Right lobe of liver (tissue), 6 donors: Measurements from ENCODE around the gene TOM1. TPM values are rescaled to one million over a fixed set of nuclear protein-coding genes. Genes with fewer than 3 reads are reported as not detected.

Experiments used
- ATAC-seq, 4 donors: fragments of 200-7000 bp; cut with Tn5 transposase; one replicate each; pipeline ENCODE4 v1.9.1; 2020; ENCODE audit warnings: mild to moderate bottlenecking in 4 of 4, moderate library complexity in 4 of 4
- DNase-seq, 3 donors: peaks; one replicate each; pipeline ENCODE4 v3.0.0-alpha.2; 2020
- H3K27ac ChIP-seq, 3 donors: fragments of 200-600 bp; one replicate each; pipeline ENCODE4 v1.8.0; 2022
- H3K27me3 ChIP-seq, 2 donors: fragments of 200-600 bp; one replicate each; pipeline ENCODE4 v1.8.0; 2022
- H3K36me3 ChIP-seq, 4 donors: fragments of 200-600 bp; sonication (generic) in 1 of 4; one replicate each; pipeline versions ENCODE4 v1.5.1 to v1.8.0; 2017 to 2022; ENCODE audit warnings: control low read depth in 1 of 4
- H3K4me1 ChIP-seq, 4 donors: fragments of 200-600 bp; sonication (generic) in 1 of 4; one replicate each; pipeline versions ENCODE4 v1.5.1 to v1.8.0; 2017 to 2022; ENCODE audit warnings: control low read depth in 1 of 4
- H3K4me3 ChIP-seq, 3 donors: fragments of 200-600 bp; one replicate each; pipeline ENCODE4 v1.8.0; 2022
- H3K9me3 ChIP-seq, 4 donors: fragments of 200-600 bp; sonication (generic) in 1 of 4; one replicate each; pipeline versions ENCODE4 v1.5.1 to v1.8.0; 2017 to 2022; ENCODE audit warnings: control low read depth in 1 of 4
- POLR2A ChIP-seq: fragments of 450-650 bp; IDR thresholded peaks from one replicate; pipeline ENCODE4 v1.6.1; 2017; ENCODE audit warnings: antibody characterized with exemption, mild to moderate bottlenecking
- WGBS: methylation state at CpG from one replicate; pipeline ENCODE4 v1.1.6; 2018; ENCODE audit warnings: low coverage, low lambda C conversion rate; ENCODE audit not compliant: insufficient coverage; ENCODE audit errors: missing lambda C conversion rate; 5-methylcytosine and 5-hydroxymethylcytosine counted together
- intact Hi-C, 2 donors: fragments of 100-400 bp; cut with DNase I; formaldehyde crosslinking; loops; one replicate each; pipeline versions ENCODE4 v1.11.2 to v1.14.1; 2022
- total RNA-seq, 6 experiments: library from RNA; depleted of rRNA in 2 of 6; stranded (reverse); fragments of >200 nt in 2 of 6; fragmentation: NEBNext Ultra II Directional in 3 of 6; extraction: Animal tissue kit (Norgen Biotek cat#: 25700) in 3 of 6; gene quantifications; one replicate each; pipeline versions ENCODE4 v1.1.0 to v1.2.4, GENCODE V29; 2016 to 2023
- TF ChIP-seq, protein P1 (sequence below), 4 donors: fragments of 200-600 bp in 3 of 4; fragments of 450-650 bp in 1 of 4; IDR thresholded peaks; one replicate each; pipeline versions ENCODE4 v1.5.1 to v1.8.0; 2016 to 2022; ENCODE audit warnings: antibody characterized with exemption in 4 of 4, mild to moderate bottlenecking in 2 of 4
- donor health status: DM: no; HTN: yes; CAD: no.
- donor health status: DM: no; HTN: no; CAD: no.
- donor health status: DM: no; HTN: no; CAD: no.
- donor health status: DM: no; HTN: yes; CAD: no.
- donor health status: DM: no; HTN: yes; CAD: no.

TOM1 gene
- total RNA-seq, 6 experiments from 2014 or later = 45.0 to 124 (median 54.0) TPM

DNA sequence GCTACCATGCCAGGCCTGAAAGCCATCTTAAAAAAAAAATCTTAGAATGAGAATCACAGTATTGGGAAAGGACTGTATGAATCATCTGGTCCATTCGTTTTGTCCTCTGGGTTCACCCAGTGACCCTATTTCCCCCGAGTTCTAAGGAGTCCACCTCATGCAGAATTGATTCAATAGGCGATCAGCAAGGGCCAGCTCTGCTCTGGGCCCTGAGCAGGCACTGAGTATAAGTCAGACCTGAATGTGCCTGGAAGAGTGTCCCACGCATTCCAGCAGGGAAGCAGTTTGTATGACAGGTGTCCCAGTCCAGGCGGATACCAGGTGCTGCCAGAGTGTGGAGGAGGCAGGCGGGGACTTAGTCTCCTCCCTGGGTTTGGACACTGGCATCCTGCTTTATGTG, 80.3 kb downstream of the TOM1 start:
- Histone ChIP-seq H3K27ac (peak overlapping the region; percentile 69 to 74 (median 73)), H3K4me1 (peaks cover 0 to 78% (median 23%) of the 10 kb centered on the region in 4 donors), H3K4me3 (no peak overlapping the region), H3K9me3 (no peaks in the 10 kb centered on the region), H3K27me3 (no peaks in the 10 kb centered on the region), H3K36me3 (peaks cover 0 to 8% (median 0%) of the 10 kb centered on the region in 4 donors)
- DNase-seq (no peak), ATAC-seq (peak in 2 of 4 donors; percentile 0 to 23)
- intact Hi-C loops = no loop called here
- 25% methylated on average over 4 of the region's 6 CpGs for WGBS
- TF ChIP-seq, protein P1, sequence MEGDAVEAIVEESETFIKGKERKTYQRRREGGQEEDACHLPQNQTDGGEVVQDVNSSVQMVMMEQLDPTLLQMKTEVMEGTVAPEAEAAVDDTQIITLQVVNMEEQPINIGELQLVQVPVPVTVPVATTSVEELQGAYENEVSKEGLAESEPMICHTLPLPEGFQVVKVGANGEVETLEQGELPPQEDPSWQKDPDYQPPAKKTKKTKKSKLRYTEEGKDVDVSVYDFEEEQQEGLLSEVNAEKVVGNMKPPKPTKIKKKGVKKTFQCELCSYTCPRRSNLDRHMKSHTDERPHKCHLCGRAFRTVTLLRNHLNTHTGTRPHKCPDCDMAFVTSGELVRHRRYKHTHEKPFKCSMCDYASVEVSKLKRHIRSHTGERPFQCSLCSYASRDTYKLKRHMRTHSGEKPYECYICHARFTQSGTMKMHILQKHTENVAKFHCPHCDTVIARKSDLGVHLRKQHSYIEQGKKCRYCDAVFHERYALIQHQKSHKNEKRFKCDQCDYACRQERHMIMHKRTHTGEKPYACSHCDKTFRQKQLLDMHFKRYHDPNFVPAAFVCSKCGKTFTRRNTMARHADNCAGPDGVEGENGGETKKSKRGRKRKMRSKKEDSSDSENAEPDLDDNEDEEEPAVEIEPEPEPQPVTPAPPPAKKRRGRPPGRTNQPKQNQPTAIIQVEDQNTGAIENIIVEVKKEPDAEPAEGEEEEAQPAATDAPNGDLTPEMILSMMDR (IDR thresholded peaks at IDR 0.05) = no peak
- no peak for TF ChIP-seq POLR2A

DNA sequence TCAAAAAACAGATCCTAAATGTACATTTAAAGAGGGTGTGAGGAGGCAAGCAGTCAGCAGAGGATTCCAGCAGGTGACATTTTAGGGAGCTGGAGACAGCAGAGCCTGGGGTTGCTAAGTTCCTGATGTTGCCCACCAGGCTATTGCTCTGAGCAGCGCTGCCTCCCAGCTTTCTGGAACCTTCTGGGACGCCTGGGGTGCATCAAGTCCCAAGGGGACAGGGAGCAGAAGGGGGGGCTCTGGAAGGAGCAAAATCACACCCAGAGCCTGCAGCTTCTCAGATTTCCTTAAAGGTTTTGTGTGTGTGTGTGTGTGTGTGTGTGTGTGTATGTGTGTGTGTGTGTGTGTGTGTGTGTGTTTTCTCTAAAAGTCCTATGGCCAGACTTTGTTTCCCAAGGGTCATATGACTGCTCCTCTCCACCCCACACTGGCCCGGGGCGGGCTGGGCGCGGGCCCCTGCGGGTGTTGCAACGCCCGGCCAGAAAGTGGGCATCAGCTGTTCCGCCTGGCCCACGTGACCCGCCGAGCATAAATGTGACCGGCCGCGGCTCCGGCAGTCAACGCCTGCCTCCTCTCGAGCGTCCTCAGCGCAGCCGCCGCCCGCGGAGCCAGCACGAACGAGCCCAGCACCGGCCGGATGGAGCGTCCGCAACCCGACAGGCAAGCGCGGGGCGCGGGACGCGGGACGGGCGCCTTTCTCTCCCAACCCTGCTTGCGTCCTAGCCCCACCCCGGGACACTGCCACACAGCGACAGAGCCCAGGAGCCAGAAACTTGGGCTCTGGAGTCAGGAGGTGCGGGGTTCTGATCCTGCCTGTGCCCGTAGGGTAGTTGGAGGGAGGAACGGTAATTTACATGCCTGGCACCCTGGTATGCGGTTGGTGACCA, 81.1 kb downstream of the TOM1 start, which contains the start of gene HMOX1:
TSS of gene HMOX1 (plus strand) at position 560 of the 887 bp plus-strand sequence. CDS start at position 638, 78 bp downstream.
- peak; percentile 97 for TF ChIP-seq POLR2A
- TF ChIP-seq, protein P1 (IDR thresholded peaks at IDR 0.05) = peak in 1 of 4 donors; percentile 17
- no peaks in the 10 kb centered on the region for H3K9me3 ChIP-seq
- H3K4me3 ChIP-seq = peak within 1 kb of the TSS; percentile 65 to 93 (median 89)
- DNase-seq (peak; percentile 96 to 97 (median 96)), ATAC-seq (peak; percentile 67 to 85 (median 84))
- 2% methylated on average over 13 of the region's 47 CpGs for WGBS
- H3K36me3 ChIP-seq = peaks cover 0 to 11% (median 0%) of the 10 kb centered on the region in 4 donors
- no peaks in the 10 kb centered on the region for H3K27me3 ChIP-seq
- intact Hi-C loops = no loop called here
- peaks cover 0 to 85% (median 26%) of the 10 kb centered on the region in 4 donors for H3K4me1 ChIP-seq
- peak within 1 kb of the TSS; percentile 78 to 84 (median 80) for H3K27ac ChIP-seq

DNA sequence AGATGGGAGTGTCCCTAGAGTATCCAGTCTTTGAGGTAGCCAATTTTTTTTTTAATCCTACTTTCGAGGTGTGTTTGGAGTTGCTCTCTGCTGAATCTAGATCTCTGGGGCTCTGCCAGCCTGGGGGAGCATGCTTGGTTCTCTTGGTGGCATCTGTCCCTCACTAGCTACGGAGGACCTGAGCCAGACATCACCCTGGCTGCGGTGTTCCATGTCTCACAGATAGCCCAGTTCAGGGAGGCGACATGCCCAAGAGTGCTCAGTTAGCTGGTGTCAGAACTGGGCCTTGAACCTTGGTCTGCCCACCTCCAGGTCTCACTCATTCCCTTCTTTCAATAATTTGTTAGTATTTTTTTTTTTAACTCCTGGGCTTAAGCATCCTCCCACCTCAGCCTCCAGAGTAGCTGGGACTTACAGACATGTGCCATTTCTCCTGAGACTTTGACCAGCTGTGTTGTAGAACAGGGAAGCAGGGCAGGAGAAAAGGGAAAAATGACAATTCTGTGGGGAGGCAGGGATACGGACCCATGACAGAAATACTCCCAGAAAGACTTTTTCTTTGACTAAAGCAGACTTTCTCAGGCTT, 81.8 kb downstream of the TOM1 start:
- Histone ChIP-seq H3K4me1 (peaks cover 0 to 81% (median 26%) of the 10 kb centered on the region in 4 donors), H3K4me3 (peak overlapping the region; percentile 65 to 93 (median 89)), H3K27me3 (no peaks in the 10 kb centered on the region), H3K9me3 (no peaks in the 10 kb centered on the region), H3K27ac (peak overlapping the region; percentile 78 to 84 (median 80)), H3K36me3 (peaks cover under 1 to 17% (median 2%) of the 10 kb centered on the region in 4 donors)
- peak; percentile 0 to 6 (median 4) for ATAC-seq
- no peak for DNase-seq
- TF ChIP-seq, protein P1 (IDR thresholded peaks at IDR 0.05) = no peak
- no peak for TF ChIP-seq POLR2A
- 13% methylated on average over 5 of the region's 5 CpGs for WGBS
- intact Hi-C loops = no loop called here

DNA sequence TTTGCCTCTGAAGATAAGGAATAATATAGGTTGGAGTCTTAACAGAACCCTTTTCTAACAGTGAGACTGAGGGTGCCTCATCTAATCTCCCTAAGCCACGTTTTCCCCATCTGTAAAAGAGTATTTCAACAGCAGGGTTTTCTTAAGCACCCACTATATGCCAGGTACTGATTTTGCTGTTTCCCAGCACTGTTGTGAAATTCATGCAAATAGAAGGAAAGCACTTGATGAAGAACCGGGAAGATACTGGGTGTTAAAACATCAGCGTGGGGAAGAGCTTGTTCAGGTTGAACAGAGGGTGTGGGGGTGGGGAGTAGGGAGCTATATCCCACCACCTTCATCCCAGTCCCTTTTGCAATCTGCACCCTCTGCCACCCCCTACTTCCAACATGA, 84.0 kb downstream of the TOM1 start:
- intact Hi-C loops = no loop called here
- no peaks in the 10 kb centered on the region for H3K9me3 ChIP-seq
- ATAC-seq (peak in 2 of 4 donors; percentile 3 to 4), DNase-seq (no peak)
- no peaks in the 10 kb centered on the region for H3K27me3 ChIP-seq
- H3K36me3 ChIP-seq = peaks cover 7 to 35% (median 11%) of the 10 kb centered on the region in 4 donors
- 25% methylated on average over 3 of the region's 3 CpGs for WGBS
- peak overlapping the region in 2 of 3 donors; percentile 12 to 78 for H3K27ac ChIP-seq
- H3K4me1 ChIP-seq = peaks cover 0 to 64% (median 23%) of the 10 kb centered on the region in 4 donors
- H3K4me3 ChIP-seq = peak overlapping the region; percentile 65 to 93 (median 89)
- TF ChIP-seq, protein P1 (IDR thresholded peaks at IDR 0.05) = no peak
- TF ChIP-seq POLR2A = no peak
